ENCODE measurements around the gene MB21D2.
A peak's percentile ranks its signal among the peaks of the same experiment; 100 is the strongest.

Gene MB21D2

GRCh38 chr3:192833177-192833890 lies 84.3 kb downstream of the MB21D2 start:
- DNase-seq (ENCODE audit: low read depth) = peak; percentile 53

GRCh38 chr3:192831801-192832347 lies 85.8 kb downstream of the MB21D2 start:
- DNase-seq (ENCODE audit: low read depth) = no peak

DNA sequence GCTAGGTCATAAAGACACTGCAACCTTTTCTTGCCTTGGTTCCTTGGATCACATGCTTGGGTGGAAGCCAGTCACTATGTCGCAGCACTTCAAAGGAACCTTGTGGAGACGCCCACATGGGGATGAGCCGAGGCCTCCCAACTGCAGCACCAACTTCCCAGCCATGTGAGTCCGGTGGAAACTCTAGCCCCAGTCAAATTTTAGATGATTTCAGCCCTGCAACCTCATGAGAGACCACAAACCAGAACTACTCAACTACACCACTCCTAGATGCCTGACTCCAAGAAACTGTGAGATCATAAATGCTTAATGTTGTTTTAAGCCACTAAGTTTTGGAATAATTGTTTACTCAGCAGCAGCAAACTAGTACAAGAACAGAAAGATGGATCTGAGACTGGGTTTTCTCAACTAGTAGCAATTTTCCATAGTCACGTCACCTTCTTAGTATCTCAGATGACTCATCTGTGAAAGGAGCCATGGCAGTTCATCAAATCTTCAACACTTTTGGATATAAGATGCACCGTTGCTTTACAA lies 86.5 kb downstream of the MB21D2 start:
- DNase-seq (ENCODE audit: low read depth) = peak; percentile 89

- no peak for DNase-seq (ENCODE audit: low read depth)
Measured at GRCh38 chr3:192830291-192831110, 87.2 kb downstream of the MB21D2 start.

DNA sequence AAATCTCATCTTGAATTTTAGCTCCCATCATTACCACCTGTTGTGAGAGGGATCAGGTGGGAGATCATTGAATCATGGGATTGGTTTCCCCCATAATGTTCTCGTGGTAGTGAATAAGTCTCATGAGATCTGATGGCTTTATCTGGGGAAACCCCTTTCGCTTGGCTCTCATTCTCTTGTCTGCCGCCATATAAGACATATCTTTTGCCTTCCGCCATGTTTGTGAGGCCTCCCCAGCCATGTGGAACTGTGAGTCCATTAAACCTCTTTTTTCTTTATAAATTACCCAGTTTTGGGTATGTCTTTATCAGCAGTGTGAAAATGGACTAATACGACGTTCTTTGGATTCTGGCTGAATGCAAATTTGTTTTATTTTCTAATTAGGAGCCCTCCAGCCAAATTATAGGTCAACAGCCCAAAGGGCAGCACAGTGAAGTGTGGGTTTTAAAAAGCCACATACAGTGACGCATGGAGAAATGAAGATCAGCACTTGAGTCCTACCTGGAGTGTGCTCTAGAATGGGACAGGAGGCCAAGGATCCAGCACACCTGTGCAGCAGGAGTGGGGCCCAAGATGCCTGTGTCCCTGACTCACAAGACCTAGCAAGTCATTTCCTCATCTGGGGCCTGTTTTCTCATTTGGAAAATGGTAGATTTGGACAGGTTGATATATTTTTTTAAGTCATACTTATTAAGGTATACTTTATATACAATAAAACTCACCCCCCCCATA lies 89.6 kb downstream of the MB21D2 start:
- DNase-seq (ENCODE audit: low read depth) = no peak

DNA sequence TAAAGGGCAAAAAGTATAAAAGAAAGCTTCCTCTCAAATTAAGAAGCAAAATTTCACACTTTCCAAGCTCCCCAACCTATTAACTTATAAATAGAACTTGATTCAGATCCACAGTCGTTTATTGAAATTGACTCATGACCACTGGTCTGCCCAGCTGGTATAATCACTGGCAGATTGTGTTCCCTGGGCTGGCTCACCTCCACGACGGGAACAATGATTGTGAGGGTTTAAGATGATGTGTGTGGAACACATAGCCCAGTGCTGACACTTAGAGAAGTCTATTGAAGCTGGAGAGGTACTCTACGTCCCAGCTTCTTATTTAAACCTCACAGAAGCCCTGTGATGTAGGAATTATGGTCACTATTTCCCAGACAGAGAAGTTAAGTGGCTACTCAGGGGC lies 90.4 kb downstream of the MB21D2 start:
- DNase-seq (ENCODE audit: low read depth) = no peak

- DNase-seq (ENCODE audit: low read depth) = no peak
Measured at GRCh38 chr3:192826214-192827006, 91.2 kb downstream of the MB21D2 start.

GRCh38 chr3:192825657-192826200 lies 91.9 kb downstream of the MB21D2 start:
- DNase-seq (ENCODE audit: low read depth) = no peak

DNA sequence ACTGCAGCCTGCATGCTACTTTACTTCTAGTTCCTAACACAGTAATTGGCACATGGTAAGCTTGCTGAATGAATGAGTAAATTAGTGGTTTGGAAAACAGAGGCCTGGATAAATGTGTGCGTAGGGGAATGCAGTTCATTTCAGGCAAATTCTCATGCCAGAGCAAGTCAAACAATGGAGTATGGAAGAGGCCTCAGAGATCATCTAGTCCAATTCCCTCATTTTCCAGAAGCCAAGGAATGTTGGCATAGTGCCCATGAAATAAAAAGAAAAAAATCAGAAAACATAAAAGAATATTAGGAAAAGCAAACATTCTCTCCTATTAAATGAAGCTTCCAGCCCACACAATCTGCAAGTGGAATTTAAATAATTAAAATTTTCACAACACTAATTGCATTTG lies 92.4 kb downstream of the MB21D2 start:
- no peak for DNase-seq (ENCODE audit: low read depth)

DNA sequence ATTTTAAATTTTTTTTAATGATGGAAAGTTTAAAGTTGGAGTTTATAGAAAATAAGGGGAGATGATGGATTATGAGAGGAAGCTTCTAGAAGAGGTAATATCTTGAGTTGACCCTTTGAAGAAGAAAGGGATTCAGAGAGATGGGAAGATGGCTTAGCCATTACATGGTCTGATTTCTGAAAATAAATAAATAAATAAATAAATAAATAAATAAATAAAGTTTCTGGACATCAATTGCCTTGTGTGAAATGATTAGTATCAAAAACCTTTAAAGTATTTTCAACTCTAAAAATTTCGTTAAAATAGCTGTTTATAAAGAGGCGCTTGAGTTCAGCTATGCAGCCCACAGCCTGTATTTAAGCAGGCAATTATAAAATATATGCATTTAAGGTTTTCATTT lies 93.3 kb downstream of the MB21D2 start:
- DNase-seq (ENCODE audit: low read depth) = no peak

- DNase-seq (ENCODE audit: low read depth) = no peak
Measured at GRCh38 chr3:192821161-192821560, 96.5 kb downstream of the MB21D2 start.

DNA sequence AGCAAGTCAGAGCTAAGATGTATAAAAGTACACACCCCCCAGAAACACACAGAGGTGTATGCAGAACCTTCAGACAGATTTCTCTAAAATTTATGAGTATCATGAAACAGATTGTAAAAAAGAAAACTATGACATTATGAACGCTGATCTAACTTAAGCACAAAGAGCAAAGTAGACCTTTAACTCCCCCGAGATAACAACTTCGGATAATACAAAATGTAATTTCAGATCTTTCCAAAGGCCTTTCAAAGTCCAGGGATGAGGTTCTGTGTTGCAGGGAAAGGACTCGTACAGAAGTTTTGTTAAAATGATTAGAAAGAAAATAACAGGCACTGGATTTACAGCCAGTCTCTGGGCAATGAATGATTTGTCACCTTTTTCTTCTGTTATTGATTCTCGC lies 97.5 kb downstream of the MB21D2 start:
- DNase-seq (ENCODE audit: low read depth) = no peak

- peak; percentile 67 for DNase-seq (ENCODE audit: low read depth)
Measured at GRCh38 chr3:192819001-192819569, 98.6 kb downstream of the MB21D2 start.

- DNase-seq (ENCODE audit: low read depth) = no peak
Measured at GRCh38 chr3:192818126-192818525, 99.5 kb downstream of the MB21D2 start.

- no peak for DNase-seq (ENCODE audit: low read depth)
Measured at GRCh38 chr3:192817506-192817905, 100.2 kb downstream of the MB21D2 start.

- DNase-seq (ENCODE audit: low read depth) = no peak
Measured at GRCh38 chr3:192817053-192817452, 100.6 kb downstream of the MB21D2 start.

GRCh38 chr3:192816351-192816750 lies 101.3 kb downstream of the MB21D2 start:
- no peak for DNase-seq (ENCODE audit: low read depth)

DNA sequence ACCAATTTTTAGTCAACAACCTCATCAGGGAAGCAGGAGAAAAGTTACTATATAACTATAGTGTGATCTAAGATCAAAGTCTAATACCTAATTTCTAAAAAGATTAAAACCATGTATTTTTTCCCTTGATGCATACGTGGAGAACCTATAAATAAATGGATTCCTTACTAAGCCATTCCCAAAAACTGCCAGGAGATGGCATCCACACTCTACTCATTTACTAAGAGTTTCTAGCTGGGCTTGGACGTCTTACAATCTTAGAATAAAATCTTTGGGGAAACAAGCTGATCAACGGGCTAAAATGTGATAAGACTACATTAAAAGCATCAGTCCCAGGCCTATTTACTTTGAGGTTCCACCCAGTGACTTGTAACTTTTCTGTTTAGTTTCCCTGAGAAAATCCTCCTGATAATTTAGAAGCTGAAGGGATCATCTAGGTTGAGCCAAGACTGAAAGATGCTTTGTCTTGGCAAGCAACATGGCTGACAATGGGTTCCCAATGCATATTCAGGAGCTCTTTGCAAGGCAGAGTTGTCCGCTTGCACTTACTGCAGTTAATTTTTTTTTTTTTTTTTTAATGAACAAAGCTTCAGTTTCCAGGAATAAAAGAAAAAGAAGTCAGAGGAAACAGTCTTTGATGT lies 104.8 kb downstream of the MB21D2 start:
- no peak for DNase-seq (ENCODE audit: low read depth)

DNA sequence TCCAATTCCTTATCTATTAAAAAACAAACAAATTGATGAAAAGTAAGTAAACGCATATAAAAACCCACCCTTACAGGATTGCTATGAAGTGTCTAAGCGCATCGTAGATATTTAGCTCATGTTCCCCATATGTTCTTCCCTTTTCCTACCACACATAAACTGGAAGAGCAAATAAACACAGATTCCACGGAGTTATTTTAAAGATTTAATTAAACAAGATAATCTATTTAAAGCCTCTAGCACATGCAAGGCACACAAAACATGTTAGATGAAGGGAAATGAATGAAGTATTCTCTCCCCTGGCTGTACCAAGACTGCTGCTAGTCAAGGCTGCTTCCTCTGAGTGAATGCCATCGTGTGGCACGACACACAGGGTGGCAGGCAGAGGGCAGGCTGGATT lies 111.9 kb downstream of the MB21D2 start:
- DNase-seq (ENCODE audit: low read depth) = no peak

DNA sequence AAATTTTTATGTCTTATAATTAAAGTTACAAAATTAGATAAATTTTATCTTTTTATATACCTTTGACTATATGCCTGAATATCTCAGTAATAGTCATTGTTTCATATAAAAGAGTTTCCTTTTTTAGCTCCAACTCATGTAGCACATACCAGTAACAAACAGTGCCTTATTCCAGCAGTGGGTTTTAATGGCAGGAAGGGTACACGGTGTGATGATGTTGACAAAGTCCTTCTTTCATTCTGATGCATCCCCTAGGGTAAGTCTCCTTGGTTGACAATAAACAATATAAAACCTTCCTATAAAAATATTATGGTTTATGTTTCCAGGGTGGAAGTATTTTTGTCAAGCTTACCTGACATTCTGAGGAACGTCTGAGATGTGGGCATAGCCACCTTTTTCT lies 113.2 kb downstream of the MB21D2 start:
- DNase-seq (ENCODE audit: low read depth) = no peak
